Neural cell (in vitro differentiated cells): ENCODE measurements around the gene EBF3. TPM values are rescaled to one million over a fixed set of nuclear protein-coding genes. Genes with fewer than 3 reads are reported as not detected.

Experiments used
- H2AFZ ChIP-seq: fragments of 200-600, 300-800 bp; sonication (generic), shearing (Covaris generic); 2 replicates; pipeline ENCODE4 v1.6.0; 2014; ENCODE audit warnings: low read depth, mild to moderate bottlenecking, antibody characterized with exemption, low read length, moderate library complexity
- H3F3A ChIP-seq: fragments of 200-600 bp; shearing (Covaris generic); 2 replicates; pipeline ENCODE4 v1.6.1; 2016; ENCODE audit warnings: mild to moderate bottlenecking, moderate library complexity, mixed read lengths, antibody characterized with exemption, low read length; ENCODE audit not compliant: insufficient read depth, poor library complexity, severe bottlenecking
- H3K27ac ChIP-seq: fragments of 200-600, 300-800 bp; sonication (generic), shearing (Covaris generic); 2 replicates; pipeline ENCODE4 v1.5.1; 2014; ENCODE audit warnings: mild to moderate bottlenecking, low read length, moderate library complexity
- H3K27me3 ChIP-seq: fragments of 300-800, 200-600 bp; sonication (generic), shearing (Covaris generic); 2 replicates; pipeline ENCODE4 v1.6.0; 2014; ENCODE audit warnings: mild to moderate bottlenecking, low read depth, low read length, moderate library complexity; ENCODE audit not compliant: insufficient read depth
- H3K36me3 ChIP-seq: fragments of 300-800, 200-600 bp; sonication (generic), shearing (Covaris generic); 2 replicates; pipeline ENCODE4 v1.5.1; 2014; ENCODE audit warnings: mild to moderate bottlenecking, antibody characterized with exemption, low read length, moderate library complexity; ENCODE audit not compliant: insufficient read depth
- H3K4me2 ChIP-seq: fragments of 300-800, 200-600 bp; sonication (generic), shearing (Covaris generic); 2 replicates; pipeline ENCODE4 v1.6.0; 2014; ENCODE audit warnings: mild to moderate bottlenecking, low read length
- H3K4me3 ChIP-seq: fragments of 300-800, 200-600 bp; sonication (generic), shearing (Covaris generic); 2 replicates; pipeline ENCODE4 v1.5.1; 2014; ENCODE audit warnings: mild to moderate bottlenecking, low read length, moderate library complexity
- H3K79me2 ChIP-seq: fragments of 200-600 bp; shearing (Covaris generic); replicated peaks from 2 replicates; pipeline ENCODE4 v1.6.0; 2014; ENCODE audit warnings: mild to moderate bottlenecking, low read length, moderate library complexity; ENCODE audit not compliant: insufficient read depth
- H3K9ac ChIP-seq: fragments of 300-800, 200-600 bp; sonication (generic), shearing (Covaris generic); 2 replicates; pipeline ENCODE4 v1.6.1; 2016; ENCODE audit warnings: mild to moderate bottlenecking, low read length, mixed read lengths
- H3K9me2 ChIP-seq: fragments of 200-600 bp; shearing (Covaris generic); 2 replicates; pipeline ENCODE4 v1.6.1; 2016; ENCODE audit warnings: mild to moderate bottlenecking, low read length, mixed read lengths; ENCODE audit not compliant: insufficient read depth
- H3K9me3 ChIP-seq: fragments of 200-600, 300-800 bp; sonication (generic), shearing (Covaris generic); 2 replicates; pipeline ENCODE4 v1.6.1; 2016; ENCODE audit warnings: mild to moderate bottlenecking, mixed run types, low read length, moderate library complexity, mixed read lengths
- H4K20me1 ChIP-seq: fragments of 200-600 bp; shearing (Covaris generic); 2 replicates; pipeline ENCODE4 v1.6.1; 2016; ENCODE audit warnings: mild to moderate bottlenecking, mixed run types; ENCODE audit not compliant: insufficient read depth
- EP300 ChIP-seq: fragments of 450-650 bp; conservative IDR thresholded peaks from 2 replicates; pipeline ENCODE4 v1.6.1; 2014; ENCODE audit warnings: antibody characterized with exemption, mild to moderate bottlenecking, moderate library complexity; ENCODE audit not compliant: poor library complexity, severe bottlenecking
- EZH2 ChIP-seq: fragments of 200-600, 300-800 bp; shearing (Covaris generic), sonication (generic); IDR thresholded peaks from 2 replicates; pipeline ENCODE4 v1.6.1; 2014; ENCODE audit warnings: antibody characterized with exemption, low read length, borderline replicate concordance, mild to moderate bottlenecking; ENCODE audit not compliant: insufficient read depth, poor library complexity, severe bottlenecking
- MXI1 ChIP-seq: fragments of 450-650 bp; conservative IDR thresholded peaks from 2 replicates; pipeline ENCODE4 v1.6.1; 2014; ENCODE audit warnings: antibody characterized with exemption, mild to moderate bottlenecking; ENCODE audit not compliant: poor library complexity, severe bottlenecking
- POLR2AphosphoS5 ChIP-seq: IDR thresholded peaks from 2 replicates; pipeline ENCODE4 v1.6.1; 2012
- RAD21 ChIP-seq: fragments of 450-650 bp; conservative IDR thresholded peaks from 2 replicates; pipeline ENCODE4 v1.6.1; 2014; ENCODE audit warnings: antibody characterized with exemption, mild to moderate bottlenecking, moderate library complexity
- SMC3 ChIP-seq: fragments of 450-650 bp; conservative IDR thresholded peaks from 2 replicates; pipeline ENCODE4 v1.6.1; 2014; ENCODE audit warnings: antibody characterized with exemption, mild to moderate bottlenecking, moderate library complexity; ENCODE audit not compliant: poor library complexity
- TAF1 ChIP-seq: IDR thresholded peaks from 2 replicates; pipeline ENCODE4 v1.6.1; 2012; ENCODE audit warnings: low read depth
- polyA minus RNA-seq: library from RNA; depleted of rRNA, polyadenylated mRNA; stranded (reverse); fragments of >200 nt; gene quantifications from 2 replicates; pipeline ENCODE4 v1.2.3, GENCODE V29; 2014
- polyA plus RNA-seq: library from polyadenylated mRNA; depleted of rRNA; stranded (reverse); fragments of >200 nt; gene quantifications from 2 replicates; pipeline ENCODE4 v1.2.3, GENCODE V29; 2014
- TF ChIP-seq, protein P1 (sequence below): fragments of 450-650 bp; IDR thresholded peaks from 2 replicates; pipeline ENCODE4 v1.5.1; 2014; ENCODE audit warnings: antibody characterized with exemption, mild to moderate bottlenecking, moderate library complexity; ENCODE audit not compliant: poor library complexity, severe bottlenecking
- TF ChIP-seq, protein P2 (sequence below): IDR thresholded peaks from 2 replicates; pipeline ENCODE4 v1.6.1; 2012; ENCODE audit warnings: borderline replicate concordance

EBF3 gene
- polyA plus RNA-seq (0.38 and 0.98 TPM in 2 replicates), polyA minus RNA-seq (0.49 and 1.2 TPM in 2 replicates)

- Histone ChIP-seq H4K20me1 (no peaks in the 10 kb centered on the region), H2AFZ (no peak within 1 kb of the TSS), H3F3A (no peaks in the 10 kb centered on the region), H3K4me2 (no peak within 1 kb of the TSS), H3K27me3 (peaks cover 94% of the 10 kb centered on the region), H3K9me3 (no peaks in the 10 kb centered on the region), H3K79me2 (no peaks in the 10 kb centered on the region), H3K9me2 (no peaks in the 10 kb centered on the region), H3K36me3 (no peaks in the 10 kb centered on the region), H3K27ac (no peak within 1 kb of the TSS), H3K4me3 (peak within 1 kb of the TSS; percentile 58), H3K9ac (no peak within 1 kb of the TSS)
- peak; percentile 80 for TF ChIP-seq EZH2
- no peak for TF ChIP-seq POLR2AphosphoS5
These were observed at the start of gene EBF3 for GRCh38 chr10:129963641-129964501. Gene EBF3 (minus strand): TSS chr10:129964274. CDS start chr10:129963768, 506 bp downstream.

DNA sequence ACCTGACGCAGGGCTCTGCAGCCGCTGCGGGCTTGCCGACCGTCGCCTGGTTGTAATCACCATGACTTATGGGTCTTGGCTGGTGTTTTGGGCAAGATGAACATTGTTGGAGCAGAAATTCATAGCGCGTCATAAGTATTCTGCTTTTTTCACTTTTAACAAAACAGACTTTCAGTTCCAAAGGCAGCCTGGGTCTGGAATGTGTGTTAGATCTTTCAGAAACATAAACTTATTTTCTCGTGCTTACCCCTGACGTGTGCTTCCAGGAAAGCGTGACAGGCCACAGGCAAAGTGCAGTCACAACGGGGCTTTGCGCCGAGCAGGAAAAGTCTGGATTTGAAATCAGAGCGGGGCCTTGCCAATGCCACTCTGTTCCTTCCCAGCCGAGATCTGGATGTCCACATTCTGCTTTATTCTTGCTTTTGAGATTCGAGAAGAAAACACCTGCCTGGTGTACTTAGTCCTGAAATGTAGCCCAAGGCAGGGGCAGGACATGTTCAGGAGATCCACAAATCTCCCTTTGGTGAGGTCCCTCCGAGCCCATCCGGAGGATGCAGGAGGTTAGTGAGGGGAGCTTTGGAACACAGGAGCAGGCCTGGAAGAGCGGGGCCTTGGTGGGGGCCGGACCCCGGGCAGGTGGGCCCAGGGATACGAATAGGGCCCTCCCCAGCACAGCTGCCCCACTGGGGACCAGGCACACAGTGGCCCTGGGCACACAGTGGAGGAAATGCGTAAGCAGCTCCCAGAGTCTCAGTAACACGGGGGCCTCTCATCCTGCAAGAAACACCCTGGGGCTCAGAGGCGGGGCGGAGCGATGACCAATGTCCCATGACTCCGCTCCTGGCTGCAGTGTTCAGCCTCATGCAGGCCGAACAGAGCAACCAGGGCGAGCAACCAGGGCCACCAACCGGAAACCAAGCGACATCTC is 49.5 kb upstream of the EBF3 start:
- Histone ChIP-seq H3K36me3 (no peaks in the 10 kb centered on the region), H3K4me2 (no peak overlapping the region), H2AFZ (no peak overlapping the region)

GRCh38 chr10:130012129-130012528 is 48.1 kb upstream of the EBF3 start:
- Histone ChIP-seq H4K20me1 (no peaks in the 10 kb centered on the region), H2AFZ (no peak overlapping the region), H3K27me3 (no peaks in the 10 kb centered on the region), H3K9ac (no peak overlapping the region), H3K36me3 (no peaks in the 10 kb centered on the region), H3K4me2 (no peak overlapping the region), H3K27ac (no peak overlapping the region), H3K4me3 (no peak overlapping the region), H3F3A (no peaks in the 10 kb centered on the region), H3K9me3 (no peaks in the 10 kb centered on the region), H3K9me2 (no peaks in the 10 kb centered on the region), H3K79me2 (no peaks in the 10 kb centered on the region)
- TF ChIP-seq, protein P1, sequence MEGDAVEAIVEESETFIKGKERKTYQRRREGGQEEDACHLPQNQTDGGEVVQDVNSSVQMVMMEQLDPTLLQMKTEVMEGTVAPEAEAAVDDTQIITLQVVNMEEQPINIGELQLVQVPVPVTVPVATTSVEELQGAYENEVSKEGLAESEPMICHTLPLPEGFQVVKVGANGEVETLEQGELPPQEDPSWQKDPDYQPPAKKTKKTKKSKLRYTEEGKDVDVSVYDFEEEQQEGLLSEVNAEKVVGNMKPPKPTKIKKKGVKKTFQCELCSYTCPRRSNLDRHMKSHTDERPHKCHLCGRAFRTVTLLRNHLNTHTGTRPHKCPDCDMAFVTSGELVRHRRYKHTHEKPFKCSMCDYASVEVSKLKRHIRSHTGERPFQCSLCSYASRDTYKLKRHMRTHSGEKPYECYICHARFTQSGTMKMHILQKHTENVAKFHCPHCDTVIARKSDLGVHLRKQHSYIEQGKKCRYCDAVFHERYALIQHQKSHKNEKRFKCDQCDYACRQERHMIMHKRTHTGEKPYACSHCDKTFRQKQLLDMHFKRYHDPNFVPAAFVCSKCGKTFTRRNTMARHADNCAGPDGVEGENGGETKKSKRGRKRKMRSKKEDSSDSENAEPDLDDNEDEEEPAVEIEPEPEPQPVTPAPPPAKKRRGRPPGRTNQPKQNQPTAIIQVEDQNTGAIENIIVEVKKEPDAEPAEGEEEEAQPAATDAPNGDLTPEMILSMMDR, result no peak
- TF ChIP-seq EZH2, result no peak
- no peak for TF ChIP-seq TAF1
- TF ChIP-seq POLR2AphosphoS5, result no peak
- no peak for TF ChIP-seq SMC3
- TF ChIP-seq, protein P2, sequence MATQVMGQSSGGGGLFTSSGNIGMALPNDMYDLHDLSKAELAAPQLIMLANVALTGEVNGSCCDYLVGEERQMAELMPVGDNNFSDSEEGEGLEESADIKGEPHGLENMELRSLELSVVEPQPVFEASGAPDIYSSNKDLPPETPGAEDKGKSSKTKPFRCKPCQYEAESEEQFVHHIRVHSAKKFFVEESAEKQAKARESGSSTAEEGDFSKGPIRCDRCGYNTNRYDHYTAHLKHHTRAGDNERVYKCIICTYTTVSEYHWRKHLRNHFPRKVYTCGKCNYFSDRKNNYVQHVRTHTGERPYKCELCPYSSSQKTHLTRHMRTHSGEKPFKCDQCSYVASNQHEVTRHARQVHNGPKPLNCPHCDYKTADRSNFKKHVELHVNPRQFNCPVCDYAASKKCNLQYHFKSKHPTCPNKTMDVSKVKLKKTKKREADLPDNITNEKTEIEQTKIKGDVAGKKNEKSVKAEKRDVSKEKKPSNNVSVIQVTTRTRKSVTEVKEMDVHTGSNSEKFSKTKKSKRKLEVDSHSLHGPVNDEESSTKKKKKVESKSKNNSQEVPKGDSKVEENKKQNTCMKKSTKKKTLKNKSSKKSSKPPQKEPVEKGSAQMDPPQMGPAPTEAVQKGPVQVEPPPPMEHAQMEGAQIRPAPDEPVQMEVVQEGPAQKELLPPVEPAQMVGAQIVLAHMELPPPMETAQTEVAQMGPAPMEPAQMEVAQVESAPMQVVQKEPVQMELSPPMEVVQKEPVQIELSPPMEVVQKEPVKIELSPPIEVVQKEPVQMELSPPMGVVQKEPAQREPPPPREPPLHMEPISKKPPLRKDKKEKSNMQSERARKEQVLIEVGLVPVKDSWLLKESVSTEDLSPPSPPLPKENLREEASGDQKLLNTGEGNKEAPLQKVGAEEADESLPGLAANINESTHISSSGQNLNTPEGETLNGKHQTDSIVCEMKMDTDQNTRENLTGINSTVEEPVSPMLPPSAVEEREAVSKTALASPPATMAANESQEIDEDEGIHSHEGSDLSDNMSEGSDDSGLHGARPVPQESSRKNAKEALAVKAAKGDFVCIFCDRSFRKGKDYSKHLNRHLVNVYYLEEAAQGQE, result no peak
- TF ChIP-seq MXI1, result no peak
- no peak for TF ChIP-seq EP300
- TF ChIP-seq RAD21, result no peak

More for the DNA sequence above, 49.5 kb upstream of the EBF3 start:
- H3K9me3 ChIP-seq, result no peaks in the 10 kb centered on the region
- H4K20me1 ChIP-seq, result no peaks in the 10 kb centered on the region
- no peaks in the 10 kb centered on the region for H3K27me3 ChIP-seq
- no peak for TF ChIP-seq EP300
- TF ChIP-seq MXI1, result no peak
- TF ChIP-seq, protein P1, result no peak
- TF ChIP-seq POLR2AphosphoS5, result no peak
- no peak for TF ChIP-seq RAD21
- no peak overlapping the region for H3K27ac ChIP-seq
- no peaks in the 10 kb centered on the region for H3F3A ChIP-seq
- no peak overlapping the region for H3K9ac ChIP-seq
- H3K79me2 ChIP-seq, result no peaks in the 10 kb centered on the region
- no peaks in the 10 kb centered on the region for H3K9me2 ChIP-seq
- no peak overlapping the region for H3K4me3 ChIP-seq
